GM12878 (cell line): ENCODE measurements around the gene CLK2. TPM values are rescaled to one million over a fixed set of nuclear protein-coding genes. Genes with fewer than 3 reads are reported as not detected.

Experiments used
- ATAC-seq: fragments of 200-7000 bp; cut with Tn5 transposase; 3 replicates; pipeline ENCODE4 v1.9.1; 2020; ENCODE audit warnings: mild to moderate bottlenecking, moderate library complexity
- BruUV-seq: library from RNA; stranded (reverse); fragments of 400-500 nt; replicated peaks from 2 replicates; lab custom pipeline; 2021; lab: Mats Ljungman, UMichigan
- CTCF ChIA-PET: fragments of 300-600 bp; sonication (Branson Sonifier 250); formaldehyde crosslinking; extraction: SDS; loops from one replicate; lab custom pipeline; 2021; ENCODE audit warnings: inconsistent platforms; lab: Yijun Ruan, JAX
- POLR2A ChIA-PET: fragments of 350-600 bp; formaldehyde crosslinking; extraction: SDS; loops from one replicate; lab custom pipeline; 2021; ENCODE audit warnings: inconsistent platforms; lab: Charles Lee
- RAD21 ChIA-PET: fragments of 300-600 bp; sonication (Branson Sonifier 250); formaldehyde crosslinking; loops from one replicate; lab custom pipeline; 2023; ENCODE audit warnings: antibody characterized with exemption; ENCODE audit not compliant: unreplicated experiment; lab: Charles Lee
- SMC1A ChIA-PET: fragments of 300-600 bp; sonication (Branson Sonifier 250); formaldehyde crosslinking; loops from one replicate; lab custom pipeline; 2023; ENCODE audit not compliant: unreplicated experiment, uncharacterized antibody; lab: Charles Lee
- DNase-seq: peaks from one replicate; pipeline ENCODE4 v3.0.0-alpha.2; 2011; ENCODE audit warnings: low read depth, low spot score
- FAIRE-seq: peaks from 3 replicates; lab custom pipeline; 2011; peaks lifted over from hg19 to GRCh38; lab: Jason Lieb, UNC
- H2AFZ ChIP-seq: 2 replicates; pipeline ENCODE4 v1.6.0; 2011; ENCODE audit warnings: low read depth, low read length, control low read depth; ENCODE audit not compliant: control insufficient read depth
- H3K27ac ChIP-seq: 2 replicates; pipeline ENCODE4 v1.5.1; 2011; ENCODE audit warnings: control low read depth; ENCODE audit not compliant: control insufficient read depth, insufficient read depth
- H3K27me3 ChIP-seq, 2 experiments: replicated peaks in 1 of 2; 2 replicates each; pipeline versions ENCODE4 v1.6.0 to v1.6.1; 2011; ENCODE audit warnings: low read length in 1 of 2; ENCODE audit not compliant: control insufficient read depth in 2 of 2, insufficient read depth in 2 of 2
- H3K36me3 ChIP-seq, 2 experiments: 2 replicates each; pipeline ENCODE4 v1.5.1; 2011; ENCODE audit warnings: low read length in 1 of 2; ENCODE audit not compliant: control insufficient read depth in 2 of 2, insufficient read depth in 2 of 2
- H3K4me1 ChIP-seq: 2 replicates; pipeline ENCODE4 v1.6.1; 2011; ENCODE audit warnings: mild to moderate bottlenecking, low read length, moderate library complexity, mixed read lengths; ENCODE audit not compliant: control insufficient read depth, insufficient read depth
- H3K4me2 ChIP-seq: 2 replicates; pipeline ENCODE4 v1.6.0; 2011; ENCODE audit warnings: control low read depth; ENCODE audit not compliant: control insufficient read depth, insufficient read depth
- H3K4me3 ChIP-seq: fragments of 200-600 bp; sonication (generic); 2 replicates; pipeline ENCODE4 v1.5.1; 2016
- H3K79me2 ChIP-seq: 2 replicates; pipeline ENCODE4 v1.6.0; 2011; ENCODE audit warnings: low read length; ENCODE audit not compliant: control insufficient read depth, insufficient read depth
- H3K9ac ChIP-seq: 2 replicates; pipeline ENCODE4 v1.8.0; 2011; ENCODE audit warnings: low read length, control low read depth, mixed read lengths; ENCODE audit not compliant: control insufficient read depth, insufficient read depth
- H3K9me3 ChIP-seq: replicated peaks from 3 replicates; pipeline ENCODE4 v1.5.1; 2011; ENCODE audit warnings: mild to moderate bottlenecking, low read length; ENCODE audit not compliant: control insufficient read depth, insufficient read depth
- H4K20me1 ChIP-seq: 2 replicates; pipeline ENCODE4 v1.6.0; 2011; ENCODE audit not compliant: control insufficient read depth, insufficient read depth
- ATF3 ChIP-seq: IDR thresholded peaks from 2 replicates; pipeline ENCODE4 v1.6.1; 2011; ENCODE audit warnings: low read depth, mild to moderate bottlenecking, low read length, moderate library complexity, borderline replicate concordance; ENCODE audit errors: extremely low read depth
- ATF7 ChIP-seq: fragments of 450-650 bp; IDR thresholded peaks from 2 replicates; pipeline ENCODE4 v1.6.1; 2016; ENCODE audit warnings: low read depth, mild to moderate bottlenecking
- E2F8 ChIP-seq: fragments of 450-650 bp; IDR thresholded peaks from 2 replicates; pipeline ENCODE4 v1.6.1; 2018; ENCODE audit warnings: mild to moderate bottlenecking, low read depth, moderate library complexity; ENCODE audit not compliant: partially characterized antibody
- E4F1 ChIP-seq: fragments of 450-650 bp; IDR thresholded peaks from 2 replicates; pipeline ENCODE4 v1.6.1; 2018; ENCODE audit warnings: borderline replicate concordance, mild to moderate bottlenecking; ENCODE audit not compliant: partially characterized antibody
- EP300 ChIP-seq, 2 experiments: fragments of 150-350 bp in 1 of 2; IDR thresholded peaks; 2 replicates each; pipeline ENCODE4 v1.6.1; 2011 to 2012; ENCODE audit warnings: low read depth in 2 of 2, low read length in 2 of 2, borderline replicate concordance in 1 of 2, improper control_type of control experiment in 1 of 2, inconsistent platforms in 1 of 2; ENCODE audit not compliant: control insufficient read depth in 1 of 2
- PBX3 ChIP-seq: IDR thresholded peaks from 2 replicates; pipeline ENCODE4 v1.6.1; 2011; ENCODE audit warnings: mild to moderate bottlenecking, low read depth, low read length, moderate library complexity; ENCODE audit not compliant: insufficient replicate concordance
- RELA ChIP-seq: fragments of 450-650 bp; IDR thresholded peaks from 2 replicates; pipeline ENCODE4 v1.8.0; 2014; ENCODE audit warnings: borderline replicate concordance; ENCODE audit not compliant: partially characterized antibody
- ZNF384 ChIP-seq: IDR thresholded peaks from 2 replicates; pipeline ENCODE4 v1.6.1; 2012; ENCODE audit warnings: low read depth, mild to moderate bottlenecking, low read length, improper control_type of control experiment, borderline replicate concordance
- WGBS: methylation state at CpG from one replicate; pipeline ENCODE4 v1.1.6; 2016; ENCODE audit warnings: low lambda C conversion rate; ENCODE audit not compliant: insufficient replicate concordance, insufficient coverage; ENCODE audit errors: missing lambda C conversion rate; 5-methylcytosine and 5-hydroxymethylcytosine counted together
- in situ Hi-C: fragments of 300-500 bp; cut with MboI; formaldehyde crosslinking; loops from 9 replicates; pipeline ENCODE4 v1.14.3; 2018; ENCODE audit warnings: mixed read lengths
- intact Hi-C: fragments of 100-400 bp; cut with micrococcal nuclease; formaldehyde crosslinking; loops from one replicate; pipeline ENCODE4 v1.14.2; 2022; ENCODE audit not compliant: unreplicated experiment
- polyA plus RNA-seq, 11 experiments: library from polyadenylated mRNA; depleted of rRNA in 4 of 11; unstranded in 6 of 11; stranded (reverse) in 5 of 11; fragments of >200 nt; fragmentation: Nextera tagmentation in 4 of 11; fragmentation: Illumina TruSeq in 1 of 11; extraction: Ambion mirVana in 4 of 11; extraction: Trizol in 1 of 11; gene quantifications; 1 replicate in 1 of 11; 2 replicates in 10 of 11; pipeline versions ENCODE4 v1.2.1 to v1.2.3, GENCODE V29; 2011 to 2016; ENCODE audit warnings: inconsistent platforms in 2 of 11, missing spikeins in 2 of 11, low read depth in 1 of 11
- total RNA-seq, 4 experiments: library from RNA; depleted of rRNA in 3 of 4; stranded (reverse); fragments of >200 nt in 3 of 4; fragmentation: Illumina TruSeq in 1 of 4; extraction: Trizol in 1 of 4; gene quantifications; 2 replicates each; pipeline versions ENCODE4 v1.2.1 to v1.2.3, GENCODE V29; 2013 to 2021
- TF ChIP-seq, protein P1 (sequence below): fragments of 450-650 bp; formaldehyde crosslinking; IDR thresholded peaks from 2 replicates; pipeline ENCODE4 v1.5.0; 2022; ENCODE audit warnings: mild to moderate bottlenecking, missing genetic modification characterization

Gene CLK2
- total and polyA plus RNA-seq, 10 of the 15 experiments (the other 5 are each of a cell fraction or from before 2014, with no cell fraction given), result 11.1 to 83.7 (median 36.7) TPM

DNA sequence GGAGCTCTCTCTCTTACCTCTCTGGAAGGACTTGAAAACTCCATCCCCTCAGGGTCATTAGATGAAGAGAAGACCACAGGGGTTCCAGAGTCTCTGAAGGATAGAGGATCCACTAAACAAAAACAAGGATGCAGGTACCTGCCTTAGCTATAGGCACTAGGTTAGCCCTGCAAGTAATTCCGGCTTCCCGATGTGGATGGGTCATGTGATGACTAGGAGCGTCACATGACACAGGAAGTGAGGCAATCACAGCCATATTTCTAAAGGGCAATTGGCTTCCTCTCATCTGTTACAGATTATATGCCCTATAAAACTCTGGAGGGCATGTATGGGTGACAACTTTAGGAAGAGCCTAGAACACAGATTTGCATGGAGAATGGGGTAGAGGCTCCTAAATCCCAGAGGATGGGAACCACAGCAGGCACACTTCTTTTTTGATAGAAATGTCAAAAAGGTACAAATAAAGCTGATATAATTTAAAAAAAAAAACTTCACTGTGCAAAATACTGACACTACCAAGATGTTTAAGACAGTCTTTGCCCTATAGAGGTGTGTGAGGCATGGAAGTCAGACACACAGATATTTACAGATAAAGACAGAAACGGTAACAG, 32.1 kb downstream of the CLK2 start:
- Histone ChIP-seq H3K79me2 (peaks cover 13% of the 10 kb centered on the region), H3K4me2 (peak overlapping the region; percentile 83), H4K20me1 (no peaks in the 10 kb centered on the region), H2AFZ (peak overlapping the region; percentile 88), H3K4me1 (peaks cover 14% of the 10 kb centered on the region), H3K4me3 (peak overlapping the region; percentile 71), H3K36me3 (no peaks in the 10 kb centered on the region; a peak in 2 of 4 replicates), H3K9me3 (no peaks in the 10 kb centered on the region), H3K27me3 (no peaks in the 10 kb centered on the region), H3K27ac (peak overlapping the region; percentile 47), H3K9ac (peak overlapping the region; percentile 62)
- FAIRE-seq (no peak), DNase-seq (no peak), ATAC-seq (peak; percentile 47)
- in situ Hi-C loops (no loop called here), intact Hi-C loops (loop anchor here (5.0 kb wide), 1 partner anchor 34 kb away; the partner anchor contains the start of genes MTX1 and THBS3)
- ChIA-PET SMC1A (interaction anchor here (0.7 to 1.9 kb wide), 9 partner anchors 10 to 441 kb away, joined by 3 to 7 read pairs (median 4); partner anchors contain the start of gene KRTCAP2), POLR2A (interaction anchor here (0.6 to 2.2 kb wide), 8 partner anchors 14 to 68 kb away, joined by 3 to 13 read pairs (median 4); partner anchors contain the start of genes ENTREP3, FDPS and KRTCAP2), RAD21 (interaction anchor here (0.7 to 2.1 kb wide), 4 partner anchors 9 to 67 kb away, joined by 3 to 10 read pairs (median 4); partner anchors contain the start of gene FDPS), CTCF (interaction anchor here (0.5 to 5.5 kb wide), 13 partner anchors 10 to 617 kb away, joined by 3 to 28 read pairs (median 4); partner anchors contain the start of genes KRTCAP2, MTX1, THBS3 and TRIM46)
- 2% methylated on average over 4 of the region's 4 CpGs for WGBS
- no TSS peak for BruUV-seq
- TF ChIP-seq ATF7 (peak; percentile 50; the same call in 1 of the 2 replicates), E4F1 (peak; percentile 35), RELA (peak; percentile 63), PBX3 (no peak), ATF3 (peak; percentile 99), ZNF384 (peak; percentile 52; the same call in 1 of the 2 replicates), E2F8 (peak; percentile 74), EP300 (IDR thresholded peaks at IDR 0.05; ENCODE audit: borderline replicate concordance in 1 of 2, control insufficient read depth in 1 of 2, low read depth in 2 of 2, low read length in 2 of 2) (no peak)
- TF ChIP-seq, protein P1, sequence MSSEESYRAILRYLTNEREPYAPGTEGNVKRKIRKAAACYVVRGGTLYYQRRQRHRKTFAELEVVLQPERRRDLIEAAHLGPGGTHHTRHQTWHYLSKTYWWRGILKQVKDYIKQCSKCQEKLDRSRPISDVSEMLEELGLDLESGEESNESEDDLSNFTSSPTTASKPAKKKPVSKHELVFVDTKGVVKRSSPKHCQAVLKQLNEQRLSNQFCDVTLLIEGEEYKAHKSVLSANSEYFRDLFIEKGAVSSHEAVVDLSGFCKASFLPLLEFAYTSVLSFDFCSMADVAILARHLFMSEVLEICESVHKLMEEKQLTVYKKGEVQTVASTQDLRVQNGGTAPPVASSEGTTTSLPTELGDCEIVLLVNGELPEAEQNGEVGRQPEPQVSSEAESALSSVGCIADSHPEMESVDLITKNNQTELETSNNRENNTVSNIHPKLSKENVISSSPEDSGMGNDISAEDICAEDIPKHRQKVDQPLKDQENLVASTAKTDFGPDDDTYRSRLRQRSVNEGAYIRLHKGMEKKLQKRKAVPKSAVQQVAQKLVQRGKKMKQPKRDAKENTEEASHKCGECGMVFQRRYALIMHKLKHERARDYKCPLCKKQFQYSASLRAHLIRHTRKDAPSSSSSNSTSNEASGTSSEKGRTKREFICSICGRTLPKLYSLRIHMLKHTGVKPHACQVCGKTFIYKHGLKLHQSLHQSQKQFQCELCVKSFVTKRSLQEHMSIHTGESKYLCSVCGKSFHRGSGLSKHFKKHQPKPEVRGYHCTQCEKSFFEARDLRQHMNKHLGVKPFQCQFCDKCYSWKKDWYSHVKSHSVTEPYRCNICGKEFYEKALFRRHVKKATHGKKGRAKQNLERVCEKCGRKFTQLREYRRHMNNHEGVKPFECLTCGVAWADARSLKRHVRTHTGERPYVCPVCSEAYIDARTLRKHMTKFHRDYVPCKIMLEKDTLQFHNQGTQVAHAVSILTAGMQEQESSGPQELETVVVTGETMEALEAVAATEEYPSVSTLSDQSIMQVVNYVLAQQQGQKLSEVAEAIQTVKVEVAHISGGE (CRISPR knock-in tag), result no peak
